Body of pancreas (tissue), 4 donors: Measurements from ENCODE around the gene PCNX1. TPM values are rescaled to one million over a fixed set of nuclear protein-coding genes. Genes with fewer than 3 reads are reported as not detected.

Source experiments
- ATAC-seq: fragments of 150-250 bp; one replicate; pipeline ENCODE4 v1.9.1; 2016
- DNase-seq, 4 donors: peaks; one replicate each; pipeline ENCODE4 v3.0.0-alpha.2; 2019
- H3K27ac ChIP-seq, 4 donors: fragments of 200-600 bp; sonication (generic); 1 replicate in 3 of 4; 2 replicates in 1 of 4; pipeline versions ENCODE4 v1.5.1 to v1.6.1; 2016 to 2019; ENCODE audit warnings: mild to moderate bottlenecking in 1 of 4, mixed read lengths in 1 of 4, moderate library complexity in 1 of 4
- H3K27me3 ChIP-seq, 2 donors: fragments of 200-600 bp; sonication (generic); one replicate each; pipeline ENCODE4 v1.6.0; 2016; ENCODE audit warnings: mild to moderate bottlenecking in 1 of 2
- H3K36me3 ChIP-seq, 2 donors: fragments of 200-600 bp; sonication (generic); replicated peaks in 1 of 2; 2 replicates each; pipeline ENCODE4 v1.5.1; 2016; ENCODE audit warnings: low read depth in 2 of 2; ENCODE audit not compliant: insufficient read depth in 1 of 2
- H3K4me1 ChIP-seq: fragments of 200-600 bp; sonication (generic); one replicate; pipeline ENCODE4 v1.6.0; 2016
- H3K4me3 ChIP-seq, 2 donors: fragments of 200-600 bp; sonication (generic); 1 replicate in 1 of 2; 2 replicates in 1 of 2; pipeline ENCODE4 v1.5.1; 2016 to 2019
- H3K9me3 ChIP-seq, 3 donors: fragments of 200-600 bp; sonication (generic); 1 replicate in 2 of 3; 2 replicates in 1 of 3; pipeline ENCODE4 v1.5.1; 2016
- POLR2A ChIP-seq, 3 donors: fragments of 450-650 bp; IDR thresholded peaks; one replicate each; pipeline ENCODE4 v1.6.1; 2016; ENCODE audit warnings: antibody characterized with exemption in 3 of 3, mild to moderate bottlenecking in 2 of 3
- WGBS, 2 donors: methylation state at CpG; one replicate each; pipeline ENCODE4 v1.1.5; 2017; 5-methylcytosine and 5-hydroxymethylcytosine counted together
- intact Hi-C: fragments of 100-400 bp; cut with DNase I; formaldehyde crosslinking; loops from one replicate; pipeline ENCODE4 v1.15.1; 2023
- total RNA-seq, 2 donors: library from RNA; depleted of rRNA; stranded (reverse); fragments of >200 nt; gene quantifications; one replicate each; pipeline ENCODE4 v1.1.0, GENCODE V29; 2016
- TF ChIP-seq, protein P1 (sequence below), 7 experiments: fragments of 450-650 bp in 4 of 7; fragments of 200-600 bp in 3 of 7; sonication (generic) in 3 of 7; IDR thresholded peaks; one replicate each; pipeline ENCODE4 v1.5.1; 2016 to 2019; ENCODE audit warnings: antibody characterized with exemption in 7 of 7

Gene PCNX1
- total RNA-seq, 2 donors from 2014 or later: 25.4 to 94.3 TPM

DNA sequence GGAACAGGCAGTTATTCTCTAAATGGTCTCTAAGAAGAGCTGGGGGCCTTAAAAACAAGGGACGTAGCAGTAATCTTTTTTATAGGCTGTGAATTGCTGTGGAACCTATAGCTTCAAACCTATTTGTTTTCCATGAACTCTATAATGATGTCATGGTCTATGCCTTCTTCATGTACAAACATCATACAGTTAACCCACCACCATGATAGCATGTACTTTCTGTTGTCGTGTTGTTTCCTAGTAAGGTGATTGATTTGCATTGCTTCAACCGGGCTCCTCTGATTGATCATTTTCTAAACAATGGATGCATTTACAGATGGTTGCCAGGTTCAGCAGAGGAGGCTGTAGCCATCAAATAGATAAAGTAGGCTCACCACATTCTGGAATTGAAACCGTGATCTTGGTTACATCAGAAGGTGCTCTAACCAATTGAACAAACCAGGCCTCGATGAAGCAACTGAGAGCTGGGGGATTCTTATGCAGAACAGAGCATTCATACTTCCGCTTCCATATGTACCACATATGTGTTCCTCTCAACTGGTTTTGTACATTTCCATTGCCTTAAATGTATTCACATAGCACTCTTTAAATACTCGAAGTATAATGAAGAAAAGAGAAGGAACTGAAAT is 25.6 kb upstream of the PCNX1 start:
- Histone ChIP-seq H3K9me3 (no peaks in the 10 kb centered on the region), H3K4me1 (peaks cover 9% of the 10 kb centered on the region), H3K4me3 (no peak overlapping the region), H3K36me3 (no peaks in the 10 kb centered on the region), H3K27ac (peak overlapping the region in 1 of 4 donors; percentile 39), H3K27me3 (no peaks in the 10 kb centered on the region)
- no peak for TF ChIP-seq POLR2A (IDR thresholded peaks at IDR 0.05)
- TF ChIP-seq, protein P1, sequence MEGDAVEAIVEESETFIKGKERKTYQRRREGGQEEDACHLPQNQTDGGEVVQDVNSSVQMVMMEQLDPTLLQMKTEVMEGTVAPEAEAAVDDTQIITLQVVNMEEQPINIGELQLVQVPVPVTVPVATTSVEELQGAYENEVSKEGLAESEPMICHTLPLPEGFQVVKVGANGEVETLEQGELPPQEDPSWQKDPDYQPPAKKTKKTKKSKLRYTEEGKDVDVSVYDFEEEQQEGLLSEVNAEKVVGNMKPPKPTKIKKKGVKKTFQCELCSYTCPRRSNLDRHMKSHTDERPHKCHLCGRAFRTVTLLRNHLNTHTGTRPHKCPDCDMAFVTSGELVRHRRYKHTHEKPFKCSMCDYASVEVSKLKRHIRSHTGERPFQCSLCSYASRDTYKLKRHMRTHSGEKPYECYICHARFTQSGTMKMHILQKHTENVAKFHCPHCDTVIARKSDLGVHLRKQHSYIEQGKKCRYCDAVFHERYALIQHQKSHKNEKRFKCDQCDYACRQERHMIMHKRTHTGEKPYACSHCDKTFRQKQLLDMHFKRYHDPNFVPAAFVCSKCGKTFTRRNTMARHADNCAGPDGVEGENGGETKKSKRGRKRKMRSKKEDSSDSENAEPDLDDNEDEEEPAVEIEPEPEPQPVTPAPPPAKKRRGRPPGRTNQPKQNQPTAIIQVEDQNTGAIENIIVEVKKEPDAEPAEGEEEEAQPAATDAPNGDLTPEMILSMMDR (IDR thresholded peaks at IDR 0.05): no peak
- 50 to 57% methylated on average over 7 of the region's 7 CpGs for WGBS, 2 donors
- DNase-seq: peak in 1 of 4 donors; percentile 21
- intact Hi-C loops: no loop called here
- ATAC-seq: no peak

DNA sequence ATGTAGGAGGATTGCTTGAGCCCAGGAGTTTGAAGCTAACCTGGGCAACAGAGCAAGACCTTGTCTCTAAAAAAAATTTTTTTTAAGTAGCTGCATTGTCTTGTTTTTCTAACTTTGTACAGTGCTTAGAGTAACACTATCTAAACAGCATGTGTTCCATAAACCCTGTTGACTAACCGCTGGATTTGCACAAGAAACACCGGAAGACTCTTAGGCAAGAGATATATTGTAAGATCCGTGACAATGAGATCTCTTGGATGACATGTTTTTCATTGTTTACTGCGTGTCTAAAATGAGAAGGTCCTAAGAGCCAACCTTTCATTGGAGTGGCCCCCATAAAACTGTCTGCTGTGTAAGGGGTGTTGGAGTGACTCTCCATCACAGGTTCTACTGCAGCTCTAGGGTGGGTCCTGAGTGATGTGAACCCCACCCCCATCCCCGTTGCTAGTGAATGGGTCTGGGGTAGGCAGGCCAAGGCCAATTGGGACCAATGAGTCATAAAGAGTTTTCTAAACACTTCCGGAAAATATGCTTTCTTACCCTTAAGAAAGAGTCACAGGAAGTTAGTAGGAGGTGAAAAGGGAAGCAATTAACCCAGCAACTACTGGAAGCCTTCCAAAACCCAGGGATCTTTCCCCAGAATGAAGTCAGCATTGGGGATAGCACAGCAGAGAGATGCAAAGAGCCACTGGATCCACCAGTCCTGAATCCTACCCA is 24.3 kb upstream of the PCNX1 start:
- Histone ChIP-seq H3K36me3 (no peaks in the 10 kb centered on the region), H3K27ac (peak overlapping the region in 1 of 4 donors; percentile 39), H3K4me1 (peaks cover 9% of the 10 kb centered on the region), H3K9me3 (no peaks in the 10 kb centered on the region), H3K4me3 (no peak overlapping the region), H3K27me3 (no peaks in the 10 kb centered on the region)
- ATAC-seq (no peak), DNase-seq (peak in 1 of 4 donors; percentile 60)
- 53 to 74% methylated on average over 6 of the region's 6 CpGs for WGBS, 2 donors
- no peak for TF ChIP-seq POLR2A (IDR thresholded peaks at IDR 0.05)
- TF ChIP-seq, protein P1 (IDR thresholded peaks at IDR 0.05): no peak
- intact Hi-C loops: no loop called here

DNA sequence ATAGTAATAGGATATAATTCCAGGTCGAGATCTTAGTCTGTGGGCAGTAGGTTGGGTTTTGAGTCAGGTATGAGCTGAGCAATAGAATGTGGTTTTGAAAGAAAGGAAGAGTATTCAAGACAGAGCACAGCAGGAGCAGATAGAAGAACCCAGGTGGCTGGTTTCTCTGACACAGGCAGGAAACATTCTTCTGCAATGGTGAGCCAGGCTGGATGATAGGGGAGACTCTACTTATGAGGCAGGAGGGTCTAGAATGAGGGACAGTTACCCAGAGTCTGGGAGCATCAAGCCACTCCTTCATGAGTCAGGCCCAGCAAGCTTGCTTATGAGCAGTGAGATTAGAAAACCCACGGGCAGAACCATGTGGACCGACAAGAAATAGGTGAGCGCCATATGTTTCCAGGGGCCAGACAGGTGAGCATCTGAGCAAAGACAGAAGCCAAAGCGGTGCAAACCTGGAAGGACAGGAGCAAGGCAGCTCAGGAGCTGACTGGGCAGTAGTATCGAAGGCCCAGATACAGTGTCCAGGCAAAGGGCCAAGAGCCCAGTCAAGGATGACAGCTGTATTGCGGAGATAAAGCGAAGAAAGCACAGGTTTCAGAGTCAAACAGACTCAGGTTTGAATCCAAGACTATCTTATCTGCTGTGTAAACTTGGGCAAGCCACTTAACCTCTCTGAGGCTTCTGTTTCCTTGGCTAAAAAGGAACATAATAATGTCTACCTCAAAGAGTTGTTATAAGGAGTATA is 22.5 kb upstream of the PCNX1 start:
- TF ChIP-seq POLR2A (IDR thresholded peaks at IDR 0.05): no peak
- TF ChIP-seq, protein P1 (IDR thresholded peaks at IDR 0.05): no peak
- 34 to 38% methylated on average over 8 of the region's 8 CpGs for WGBS, 2 donors
- no peaks in the 10 kb centered on the region for H3K36me3 ChIP-seq
- peaks cover 9% of the 10 kb centered on the region for H3K4me1 ChIP-seq
- H3K9me3 ChIP-seq: no peaks in the 10 kb centered on the region
- H3K4me3 ChIP-seq: no peak overlapping the region
- H3K27ac ChIP-seq: no peak overlapping the region
- no peaks in the 10 kb centered on the region for H3K27me3 ChIP-seq
- DNase-seq: peak; percentile 25 to 65 (median 32)
- no peak for ATAC-seq
- intact Hi-C loops: no loop called here

DNA sequence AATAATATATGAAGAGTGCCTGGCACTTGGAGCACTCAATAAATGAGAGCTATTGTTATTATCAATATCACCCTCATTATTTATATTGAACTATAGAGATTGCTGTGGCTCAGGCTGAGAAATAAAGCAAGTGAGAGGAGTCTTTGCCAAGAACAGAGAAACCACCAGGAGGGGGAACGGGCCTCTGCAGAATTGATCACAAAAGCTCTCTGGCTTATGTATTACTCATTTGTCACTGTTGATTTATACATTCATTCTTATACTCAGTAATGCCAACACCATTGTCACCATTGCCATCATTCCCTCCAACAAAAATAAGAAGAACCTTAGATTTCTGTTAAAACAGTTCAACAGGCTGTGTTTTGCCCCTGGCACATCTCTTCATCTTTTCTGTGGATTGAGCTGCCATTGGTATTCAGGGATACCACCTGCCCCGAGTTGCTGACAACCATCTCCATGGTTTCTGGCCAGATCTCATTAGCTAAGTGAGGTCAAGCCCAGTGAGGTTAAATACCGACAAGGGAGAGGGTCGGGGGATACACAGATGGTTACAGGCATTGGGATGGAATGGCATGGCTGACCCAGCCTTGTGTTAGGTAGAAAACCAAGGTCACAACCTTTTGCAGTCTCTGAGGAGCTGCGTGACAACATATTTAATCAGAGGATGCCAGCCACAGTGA is 21.8 kb upstream of the PCNX1 start:
- no peaks in the 10 kb centered on the region for H3K9me3 ChIP-seq
- no peaks in the 10 kb centered on the region for H3K36me3 ChIP-seq
- DNase-seq (no peak), ATAC-seq (no peak)
- H3K4me1 ChIP-seq: peaks cover 9% of the 10 kb centered on the region
- TF ChIP-seq POLR2A (IDR thresholded peaks at IDR 0.05): no peak
- TF ChIP-seq, protein P1 (IDR thresholded peaks at IDR 0.05): no peak
- WGBS, 2 donors: 61 to 70% methylated on average over 5 of the region's 5 CpGs
- no peak overlapping the region for H3K4me3 ChIP-seq
- intact Hi-C loops: no loop called here
- no peak overlapping the region for H3K27ac ChIP-seq
- H3K27me3 ChIP-seq: no peaks in the 10 kb centered on the region
